ENCODE data around the gene SELENOT.
"Not testable (repeated sequence)": the region's sequence is repeated elsewhere in the genome, so short reads cannot be mapped to it uniquely, and the experiment has no call there.

Gene SELENOT

GRCh38 chr3:150603153-150603979, at the start of gene SELENOT:
TSS of gene SELENOT (plus strand) at chr3:150603321. CDS start at chr3:150603363, 42 bp downstream.
- DNase-seq (ENCODE audit: low spot score): peak; percentile 98

GRCh38 chr3:150555859-150556436, 47.2 kb upstream of the SELENOT start:
- DNase-seq (ENCODE audit: low spot score): no peak

GRCh38 chr3:150556792-150557191, 46.3 kb upstream of the SELENOT start:
- DNase-seq (ENCODE audit: low spot score): no peak

- DNase-seq (ENCODE audit: low spot score): no peak
Measured at GRCh38 chr3:150557725-150558124, 45.4 kb upstream of the SELENOT start.

GRCh38 chr3:150564243-150564642, 38.9 kb upstream of the SELENOT start:
- no peak for DNase-seq (ENCODE audit: low spot score)

- DNase-seq (ENCODE audit: low spot score): peak; percentile 54
Measured at GRCh38 chr3:150567328-150567727, 35.8 kb upstream of the SELENOT start.

GRCh38 chr3:150577855-150578254, 25.3 kb upstream of the SELENOT start:
- DNase-seq (ENCODE audit: low spot score): no peak

- DNase-seq (ENCODE audit: low spot score): no peak
Measured at GRCh38 chr3:150581174-150581573, 21.9 kb upstream of the SELENOT start.

GRCh38 chr3:150582620-150583019, 20.5 kb upstream of the SELENOT start:
- no peak for DNase-seq (ENCODE audit: low spot score)

- no peak for DNase-seq (ENCODE audit: low spot score)
Measured at GRCh38 chr3:150583028-150583427, 20.1 kb upstream of the SELENOT start.

- peak; percentile 24 for DNase-seq (ENCODE audit: low spot score)
Measured at GRCh38 chr3:150588027-150588830, 14.9 kb upstream of the SELENOT start.

GRCh38 chr3:150589759-150590158, 13.4 kb upstream of the SELENOT start:
- no peak for DNase-seq (ENCODE audit: low spot score)

GRCh38 chr3:150594150-150594549, 9.0 kb upstream of the SELENOT start:
- no peak for DNase-seq (ENCODE audit: low spot score)

GRCh38 chr3:150597646-150598045, 5.5 kb upstream of the SELENOT start:
- no peak for DNase-seq (ENCODE audit: low spot score)

GRCh38 chr3:150599611-150600297, 3.4 kb upstream of the SELENOT start:
- no peak for DNase-seq (ENCODE audit: low spot score)

GRCh38 chr3:150600647-150601530, 2.2 kb upstream of the SELENOT start:
- DNase-seq (ENCODE audit: low spot score): not testable (repeated sequence)

- no peak for DNase-seq (ENCODE audit: low spot score)
Measured at GRCh38 chr3:150602426-150603152, 532 bp upstream of the SELENOT start.

GRCh38 chr3:150603980-150604319, 829 bp downstream of the SELENOT start:
- no peak for DNase-seq (ENCODE audit: low spot score)

GRCh38 chr3:150605998-150606641, 3.0 kb downstream of the SELENOT start:
- DNase-seq (ENCODE audit: low spot score): no peak

Data from D341Med (cell line).